Thoracic aorta (tissue), 2 donors: ENCODE data around the gene DACT2. TPM values are rescaled to one million over a fixed set of nuclear protein-coding genes. Genes with fewer than 3 reads are reported as not detected.

Experiments used
- ATAC-seq: fragments of 150-250 bp; one replicate; pipeline ENCODE4 v1.8.0; 2017; ENCODE audit warnings: low read depth; ENCODE audit not compliant: insufficient number of reproducible peaks, low FRiP score
- DNase-seq: peaks from one replicate; pipeline ENCODE4 v3.0.0-alpha.2; 2020; ENCODE audit warnings: low spot score
- H3K27ac ChIP-seq, 2 donors: fragments of 200-600 bp; sonication (generic); 1 replicate in 1 of 2; 2 replicates in 1 of 2; pipeline ENCODE4 v1.5.1; 2016; ENCODE audit warnings: mild to moderate bottlenecking in 2 of 2, moderate library complexity in 2 of 2
- H3K27me3 ChIP-seq: fragments of 200-600 bp; sonication (generic); replicated peaks from 2 replicates; pipeline ENCODE4 v1.6.0; 2016; ENCODE audit warnings: mild to moderate bottlenecking; ENCODE audit not compliant: insufficient read depth
- H3K36me3 ChIP-seq: fragments of 200-600 bp; sonication (generic); one replicate; pipeline ENCODE4 v1.5.1; 2016
- H3K4me1 ChIP-seq, 2 donors: fragments of 200-600 bp; sonication (generic); 1 replicate in 1 of 2; 2 replicates in 1 of 2; pipeline versions ENCODE4 v1.5.1 to v1.6.0; 2016; ENCODE audit warnings: low read depth in 2 of 2, mild to moderate bottlenecking in 1 of 2; ENCODE audit not compliant: control insufficient read depth in 1 of 2
- H3K4me3 ChIP-seq: fragments of 200-600 bp; sonication (generic); 2 replicates; pipeline ENCODE4 v1.5.1; 2016; ENCODE audit warnings: mild to moderate bottlenecking
- H3K9me3 ChIP-seq: fragments of 200-600 bp; sonication (generic); 2 replicates; pipeline ENCODE4 v1.5.1; 2016
- CTCF ChIP-seq: fragments of 200-600 bp; sonication (generic); IDR thresholded peaks from one replicate; pipeline ENCODE4 v1.5.1; 2019; ENCODE audit warnings: antibody characterized with exemption
- total RNA-seq, 2 donors: library from RNA; depleted of rRNA; stranded (reverse); fragments of >200 nt; gene quantifications; one replicate each; pipeline versions ENCODE4 v1.1.0 to v1.2.3, GENCODE V29; 2016

Gene DACT2
- total RNA-seq, 2 donors from 2014 or later, result 0.28 to 0.41 TPM

- no peak for TF ChIP-seq CTCF
- Histone ChIP-seq H3K27me3 (no peaks in the 10 kb centered on the region), H3K27ac (no peak overlapping the region), H3K36me3 (no peaks in the 10 kb centered on the region), H3K4me1 (no peaks in the 10 kb centered on the region), H3K9me3 (no peaks in the 10 kb centered on the region), H3K4me3 (no peak overlapping the region)
- DNase-seq (no peak), ATAC-seq (no peak)
Measured at GRCh38 chr6:168286116-168286515, 33.5 kb downstream of the DACT2 start.

GRCh38 chr6:168285456-168285855 is 34.1 kb downstream of the DACT2 start:
- H3K4me1 ChIP-seq, result no peaks in the 10 kb centered on the region
- H3K9me3 ChIP-seq, result no peaks in the 10 kb centered on the region
- no peaks in the 10 kb centered on the region for H3K36me3 ChIP-seq
- no peak overlapping the region for H3K4me3 ChIP-seq
- H3K27ac ChIP-seq, result no peak overlapping the region
- no peak for TF ChIP-seq CTCF
- ATAC-seq (no peak), DNase-seq (no peak)
- no peaks in the 10 kb centered on the region for H3K27me3 ChIP-seq

GRCh38 chr6:168284187-168284586 is 35.4 kb downstream of the DACT2 start:
- Histone ChIP-seq H3K4me1 (no peaks in the 10 kb centered on the region), H3K4me3 (no peak overlapping the region), H3K27ac (no peak overlapping the region), H3K9me3 (no peaks in the 10 kb centered on the region), H3K36me3 (no peaks in the 10 kb centered on the region), H3K27me3 (no peaks in the 10 kb centered on the region)
- no peak for TF ChIP-seq CTCF
- ATAC-seq (no peak), DNase-seq (no peak)

GRCh38 chr6:168283686-168284025 is 35.9 kb downstream of the DACT2 start:
- no peak for TF ChIP-seq CTCF
- Histone ChIP-seq H3K27me3 (no peaks in the 10 kb centered on the region), H3K36me3 (no peaks in the 10 kb centered on the region), H3K9me3 (no peaks in the 10 kb centered on the region), H3K4me3 (no peak overlapping the region), H3K4me1 (no peaks in the 10 kb centered on the region), H3K27ac (no peak overlapping the region)
- DNase-seq, result no peak
- no peak for ATAC-seq

- no peaks in the 10 kb centered on the region for H3K4me1 ChIP-seq
- TF ChIP-seq CTCF, result no peak
- ATAC-seq (no peak), DNase-seq (no peak)
- no peaks in the 10 kb centered on the region for H3K36me3 ChIP-seq
- no peaks in the 10 kb centered on the region for H3K27me3 ChIP-seq
- H3K27ac ChIP-seq, result no peak overlapping the region
- H3K9me3 ChIP-seq, result no peaks in the 10 kb centered on the region
- H3K4me3 ChIP-seq, result no peak overlapping the region
Measured at GRCh38 chr6:168282985-168283685, 36.4 kb downstream of the DACT2 start.
